Loucy (cell line): ENCODE data around the gene MRPS10.

Experiments used
- EZH2phosphoT487 ChIP-seq: fragments of 200-600 bp; IDR thresholded peaks from 2 replicates; pipeline ENCODE4 v1.6.1; 2018; ENCODE audit warnings: antibody characterized with exemption, mild to moderate bottlenecking, moderate library complexity, borderline replicate concordance
- TF ChIP-seq, protein P1 (sequence below): fragments of 200-600 bp; sonication (generic); conservative IDR thresholded peaks from 2 replicates; pipeline ENCODE4 v1.5.1; 2014; ENCODE audit warnings: mild to moderate bottlenecking, antibody characterized with exemption, low read length

DNA sequence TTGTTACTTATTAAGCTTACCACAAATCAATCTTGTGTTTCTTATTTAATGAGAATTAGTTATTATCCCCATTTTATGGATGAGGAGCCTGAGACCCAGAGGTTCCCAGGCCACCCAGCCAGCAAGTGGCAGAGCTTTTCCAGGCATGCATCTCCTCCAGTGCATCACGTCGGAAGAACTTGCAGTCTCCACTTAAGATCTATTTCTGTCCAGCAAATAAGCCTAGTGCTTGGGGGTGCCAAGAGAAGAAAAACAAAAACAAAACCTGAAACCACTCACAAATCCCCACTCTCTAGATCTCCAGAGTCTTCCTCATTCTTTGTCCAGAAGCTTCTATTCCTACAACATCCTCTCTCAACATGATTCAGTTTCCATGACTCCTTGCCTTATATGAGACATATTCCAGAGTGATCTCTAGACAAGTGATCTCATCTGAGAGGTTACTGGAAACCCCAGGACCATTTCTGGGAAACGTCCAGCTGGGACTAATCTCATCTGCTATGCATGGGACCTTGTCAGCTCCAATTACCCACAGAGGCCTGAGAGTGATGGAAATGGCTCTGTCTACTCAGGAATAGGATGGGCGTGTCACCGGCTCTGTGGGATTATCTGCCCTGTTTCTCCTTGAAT is 27.0 kb downstream of the MRPS10 start:
- TF ChIP-seq, protein P1, sequence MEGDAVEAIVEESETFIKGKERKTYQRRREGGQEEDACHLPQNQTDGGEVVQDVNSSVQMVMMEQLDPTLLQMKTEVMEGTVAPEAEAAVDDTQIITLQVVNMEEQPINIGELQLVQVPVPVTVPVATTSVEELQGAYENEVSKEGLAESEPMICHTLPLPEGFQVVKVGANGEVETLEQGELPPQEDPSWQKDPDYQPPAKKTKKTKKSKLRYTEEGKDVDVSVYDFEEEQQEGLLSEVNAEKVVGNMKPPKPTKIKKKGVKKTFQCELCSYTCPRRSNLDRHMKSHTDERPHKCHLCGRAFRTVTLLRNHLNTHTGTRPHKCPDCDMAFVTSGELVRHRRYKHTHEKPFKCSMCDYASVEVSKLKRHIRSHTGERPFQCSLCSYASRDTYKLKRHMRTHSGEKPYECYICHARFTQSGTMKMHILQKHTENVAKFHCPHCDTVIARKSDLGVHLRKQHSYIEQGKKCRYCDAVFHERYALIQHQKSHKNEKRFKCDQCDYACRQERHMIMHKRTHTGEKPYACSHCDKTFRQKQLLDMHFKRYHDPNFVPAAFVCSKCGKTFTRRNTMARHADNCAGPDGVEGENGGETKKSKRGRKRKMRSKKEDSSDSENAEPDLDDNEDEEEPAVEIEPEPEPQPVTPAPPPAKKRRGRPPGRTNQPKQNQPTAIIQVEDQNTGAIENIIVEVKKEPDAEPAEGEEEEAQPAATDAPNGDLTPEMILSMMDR, result no peak
- no peak for TF ChIP-seq EZH2phosphoT487
